ENCODE results near the gene TMEM62.

Gene TMEM62

GRCh38 chr15:43099105-43099845, 34.1 kb upstream of the TMEM62 start:
- no peaks in the 10 kb centered on the region for H3K9me3 ChIP-seq (ENCODE audit: low read depth, low read length)
- no peak overlapping the region for H3K9ac ChIP-seq (ENCODE audit: insufficient read length)
- no peak for DNase-seq (ENCODE audit: low read depth, low spot score)
- no peak for TF ChIP-seq POLR2AphosphoS5 (IDR thresholded peaks at IDR 0.05; ENCODE audit: borderline replicate concordance, low read depth, low read length)
- H3K36me3 ChIP-seq (ENCODE audit: insufficient read depth, low read length) = peaks cover 48% of the 10 kb centered on the region
- no peak overlapping the region for H3K27ac ChIP-seq
- no peak overlapping the region for H3K4me3 ChIP-seq

GRCh38 chr15:43100971-43101370, 32.4 kb upstream of the TMEM62 start:
- peaks cover 48% of the 10 kb centered on the region for H3K36me3 ChIP-seq (ENCODE audit: insufficient read depth, low read length)

GRCh38 chr15:43102187-43102586, 31.2 kb upstream of the TMEM62 start:
- peaks cover 48% of the 10 kb centered on the region for H3K36me3 ChIP-seq (ENCODE audit: insufficient read depth, low read length)
- no peak overlapping the region for H3K27ac ChIP-seq
- DNase-seq (ENCODE audit: low read depth, low spot score) = no peak
- no peaks in the 10 kb centered on the region for H3K9me3 ChIP-seq (ENCODE audit: low read depth, low read length)
- no peak overlapping the region for H3K9ac ChIP-seq (ENCODE audit: insufficient read length)
- no peak for TF ChIP-seq FOXP2 (optimal IDR thresholded peaks at IDR 0.05; ENCODE audit: control extremely low read depth, extremely low read length, insufficient read depth)
- no peak for TF ChIP-seq POLR2AphosphoS5 (IDR thresholded peaks at IDR 0.05; ENCODE audit: borderline replicate concordance, low read depth, low read length)
- TF ChIP-seq EZH2 (IDR thresholded peaks at IDR 0.05) = no peak
- H3K4me3 ChIP-seq = no peak overlapping the region

More at GRCh38 chr15:43100971-43101370, 32.4 kb upstream of the TMEM62 start:
- H3K4me3 ChIP-seq = no peak overlapping the region
- no peak overlapping the region for H3K27ac ChIP-seq
- TF ChIP-seq FOXP2 (optimal IDR thresholded peaks at IDR 0.05; ENCODE audit: control extremely low read depth, extremely low read length, insufficient read depth) = no peak
- TF ChIP-seq EZH2 (IDR thresholded peaks at IDR 0.05) = no peak
- no peak for TF ChIP-seq POLR2AphosphoS5 (IDR thresholded peaks at IDR 0.05; ENCODE audit: borderline replicate concordance, low read depth, low read length)
- H3K9me3 ChIP-seq (ENCODE audit: low read depth, low read length) = no peaks in the 10 kb centered on the region
- no peak for DNase-seq (ENCODE audit: low read depth, low spot score)
- no peak overlapping the region for H3K9ac ChIP-seq (ENCODE audit: insufficient read length)

- no peak overlapping the region for H3K27ac ChIP-seq
- H3K4me3 ChIP-seq = no peak overlapping the region
- peaks cover 42% of the 10 kb centered on the region for H3K36me3 ChIP-seq (ENCODE audit: insufficient read depth, low read length)
- TF ChIP-seq POLR2AphosphoS5 (IDR thresholded peaks at IDR 0.05; ENCODE audit: borderline replicate concordance, low read depth, low read length) (no peak), FOXP2 (optimal IDR thresholded peaks at IDR 0.05; ENCODE audit: control extremely low read depth, extremely low read length, insufficient read depth) (no peak), EZH2 (IDR thresholded peaks at IDR 0.05) (no peak)
- peak overlapping the region; percentile 15 for H3K9ac ChIP-seq (ENCODE audit: insufficient read length)
- no peak for DNase-seq (ENCODE audit: low read depth, low spot score)
- no peaks in the 10 kb centered on the region for H3K9me3 ChIP-seq (ENCODE audit: low read depth, low read length)
Observed at GRCh38 chr15:43103907-43104306, 29.5 kb upstream of the TMEM62 start.

- Histone ChIP-seq H3K9me3 (ENCODE audit: low read depth, low read length) (no peaks in the 10 kb centered on the region), H3K4me3 (no peak overlapping the region), H3K9ac (ENCODE audit: insufficient read length) (no peak overlapping the region), H3K27ac (no peak overlapping the region), H3K36me3 (ENCODE audit: insufficient read depth, low read length) (peaks cover 39% of the 10 kb centered on the region)
- TF ChIP-seq EZH2 (IDR thresholded peaks at IDR 0.05) = no peak
- no peak for TF ChIP-seq FOXP2 (optimal IDR thresholded peaks at IDR 0.05; ENCODE audit: control extremely low read depth, extremely low read length, insufficient read depth)
- no peak for TF ChIP-seq POLR2AphosphoS5 (IDR thresholded peaks at IDR 0.05; ENCODE audit: borderline replicate concordance, low read depth, low read length)
- DNase-seq (ENCODE audit: low read depth, low spot score) = no peak
Observed at GRCh38 chr15:43104426-43104825, 29.0 kb upstream of the TMEM62 start.

GRCh38 chr15:43105077-43105736, 28.2 kb upstream of the TMEM62 start:
- TF ChIP-seq POLR2AphosphoS5 (IDR thresholded peaks at IDR 0.05; ENCODE audit: borderline replicate concordance, low read depth, low read length) = no peak
- TF ChIP-seq FOXP2 (optimal IDR thresholded peaks at IDR 0.05; ENCODE audit: control extremely low read depth, extremely low read length, insufficient read depth) = no peak
- no peak for TF ChIP-seq EZH2 (IDR thresholded peaks at IDR 0.05)
- Histone ChIP-seq H3K27ac (no peak overlapping the region), H3K4me3 (peak overlapping the region; percentile 87), H3K36me3 (ENCODE audit: insufficient read depth, low read length) (peaks cover 33% of the 10 kb centered on the region), H3K9me3 (ENCODE audit: low read depth, low read length) (no peaks in the 10 kb centered on the region), H3K9ac (ENCODE audit: insufficient read length) (peak overlapping the region; percentile 95)
- DNase-seq (ENCODE audit: low read depth, low spot score) = no peak

- H3K4me3 ChIP-seq = peak within 1 kb of the TSS; percentile 87
- H3K27ac ChIP-seq = peak within 1 kb of the TSS; percentile 76
- no peaks in the 10 kb centered on the region for H3K9me3 ChIP-seq (ENCODE audit: low read depth, low read length)
- peaks cover 26% of the 10 kb centered on the region for H3K36me3 ChIP-seq (ENCODE audit: insufficient read depth, low read length)
- TF ChIP-seq EZH2 (IDR thresholded peaks at IDR 0.05) = no peak
- TF ChIP-seq FOXP2 (optimal IDR thresholded peaks at IDR 0.05; ENCODE audit: control extremely low read depth, extremely low read length, insufficient read depth) = peak; percentile 78
- TF ChIP-seq POLR2AphosphoS5 (IDR thresholded peaks at IDR 0.05; ENCODE audit: borderline replicate concordance, low read depth, low read length) = peak; percentile 86
- H3K9ac ChIP-seq (ENCODE audit: insufficient read length) = peak within 1 kb of the TSS; percentile 95
- no peak for DNase-seq (ENCODE audit: low read depth, low spot score)
Observed at GRCh38 chr15:43105778-43106485, 27.5 kb upstream of the TMEM62 start, which contains the start of gene UBR1. UBR1 (minus strand) TSS chr15:43106038; CDS start chr15:43106022, 16 bp downstream.

GRCh38 chr15:43106486-43106829, 26.9 kb upstream of the TMEM62 start:
- Histone ChIP-seq H3K9me3 (ENCODE audit: low read depth, low read length) (no peaks in the 10 kb centered on the region), H3K4me3 (peak overlapping the region; percentile 87), H3K27ac (peak overlapping the region; percentile 76), H3K9ac (ENCODE audit: insufficient read length) (peak overlapping the region; percentile 95), H3K36me3 (ENCODE audit: insufficient read depth, low read length) (peaks cover 22% of the 10 kb centered on the region)
- no peak for DNase-seq (ENCODE audit: low read depth, low spot score)
- TF ChIP-seq EZH2 (IDR thresholded peaks at IDR 0.05) = no peak
